Measurements from ENCODE around the gene ENO2.

- no peak for TF ChIP-seq CTCF (conservative IDR thresholded peaks at IDR 0.05; ENCODE audit: low read depth, low read length)
- no peak for TF ChIP-seq EZH2 (IDR thresholded peaks at IDR 0.05; ENCODE audit: borderline replicate concordance, low read depth, low read length, poor library complexity, severe bottlenecking)
Measured at GRCh38 chr12:6956021-6956727, 41.8 kb downstream of the ENO2 start.

Data from A673 (cell line).